Lower leg skin (tissue), 3 donors: Measurements from ENCODE around the gene OR1J1.

ENCODE experiments used
- CTCF ChIP-seq, 3 donors: fragments of 450-650 bp; IDR thresholded peaks; one replicate each; pipeline ENCODE4 v1.5.1; 2016; ENCODE audit warnings: antibody characterized with exemption in 3 of 3, mild to moderate bottlenecking in 3 of 3, moderate library complexity in 2 of 3
- POLR2A ChIP-seq, 2 donors: fragments of 450-650 bp; IDR thresholded peaks; one replicate each; pipeline ENCODE4 v1.6.1; 2016 to 2017; ENCODE audit warnings: antibody characterized with exemption in 2 of 2, mild to moderate bottlenecking in 1 of 2, moderate library complexity in 1 of 2

- TF ChIP-seq CTCF (IDR thresholded peaks at IDR 0.05): no peak
- TF ChIP-seq POLR2A (IDR thresholded peaks at IDR 0.05): no peak
Observed at GRCh38 chr9:122510502-122510901, 32.8 kb upstream of the OR1J1 start, which contains the start of gene OR1J2.
